ENCODE data around the gene INTS7. TPM values are rescaled to one million over a fixed set of nuclear protein-coding genes. Genes with fewer than 3 reads are reported as not detected.

Gene INTS7
- total and polyA plus RNA-seq, 7 donors = 4.4 to 13.2 (median 6.5) TPM

DNA sequence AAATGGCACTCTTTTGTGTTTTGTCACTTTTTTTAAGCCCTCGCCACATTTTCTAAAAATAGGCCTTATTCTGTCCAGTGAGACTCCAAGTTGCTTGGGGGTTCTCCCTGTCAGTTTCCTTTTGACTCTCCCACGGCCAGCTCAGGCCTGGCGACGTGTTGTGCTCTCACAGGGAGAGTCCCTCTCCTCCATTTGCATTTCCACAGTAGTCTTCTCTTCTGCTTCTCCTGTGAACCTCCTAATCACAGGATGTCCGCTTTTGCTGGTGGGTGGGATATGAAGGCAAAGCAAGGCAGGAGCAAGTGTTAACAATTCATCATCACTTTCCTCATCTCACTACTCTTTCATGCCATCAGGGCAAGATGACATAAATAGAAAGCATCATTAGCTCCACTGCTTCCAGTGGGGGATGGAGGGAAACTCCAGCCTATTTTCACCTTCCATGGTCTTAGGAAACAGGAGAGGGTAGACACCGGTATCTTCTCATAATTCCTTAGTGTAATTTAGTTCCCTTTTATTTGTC, 99.8 kb downstream of the INTS7 start:
- Histone ChIP-seq H3K27me3 (no peaks in the 10 kb centered on the region), H3K9me3 (no peaks in the 10 kb centered on the region), H3K4me1 (peaks cover 0 to 8% (median 2%) of the 10 kb centered on the region in 4 donors), H3K36me3 (no peaks in the 10 kb centered on the region), H3K4me3 (no peak overlapping the region), H3K27ac (no peak overlapping the region)
- TF ChIP-seq POLR2AphosphoS5 (IDR thresholded peaks at IDR 0.05) (no peak), EP300 (IDR thresholded peaks at IDR 0.05) (no peak), POLR2A (IDR thresholded peaks at IDR 0.05) (no peak)
- TF ChIP-seq, protein P1, sequence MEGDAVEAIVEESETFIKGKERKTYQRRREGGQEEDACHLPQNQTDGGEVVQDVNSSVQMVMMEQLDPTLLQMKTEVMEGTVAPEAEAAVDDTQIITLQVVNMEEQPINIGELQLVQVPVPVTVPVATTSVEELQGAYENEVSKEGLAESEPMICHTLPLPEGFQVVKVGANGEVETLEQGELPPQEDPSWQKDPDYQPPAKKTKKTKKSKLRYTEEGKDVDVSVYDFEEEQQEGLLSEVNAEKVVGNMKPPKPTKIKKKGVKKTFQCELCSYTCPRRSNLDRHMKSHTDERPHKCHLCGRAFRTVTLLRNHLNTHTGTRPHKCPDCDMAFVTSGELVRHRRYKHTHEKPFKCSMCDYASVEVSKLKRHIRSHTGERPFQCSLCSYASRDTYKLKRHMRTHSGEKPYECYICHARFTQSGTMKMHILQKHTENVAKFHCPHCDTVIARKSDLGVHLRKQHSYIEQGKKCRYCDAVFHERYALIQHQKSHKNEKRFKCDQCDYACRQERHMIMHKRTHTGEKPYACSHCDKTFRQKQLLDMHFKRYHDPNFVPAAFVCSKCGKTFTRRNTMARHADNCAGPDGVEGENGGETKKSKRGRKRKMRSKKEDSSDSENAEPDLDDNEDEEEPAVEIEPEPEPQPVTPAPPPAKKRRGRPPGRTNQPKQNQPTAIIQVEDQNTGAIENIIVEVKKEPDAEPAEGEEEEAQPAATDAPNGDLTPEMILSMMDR (IDR thresholded peaks at IDR 0.05) = no peak
- DNase-seq = no peak
- 59 to 81% methylated on average over 6 of the region's 6 CpGs for WGBS, 2 donors
- intact Hi-C loops (cut with DNase I) = no loop called here

DNA sequence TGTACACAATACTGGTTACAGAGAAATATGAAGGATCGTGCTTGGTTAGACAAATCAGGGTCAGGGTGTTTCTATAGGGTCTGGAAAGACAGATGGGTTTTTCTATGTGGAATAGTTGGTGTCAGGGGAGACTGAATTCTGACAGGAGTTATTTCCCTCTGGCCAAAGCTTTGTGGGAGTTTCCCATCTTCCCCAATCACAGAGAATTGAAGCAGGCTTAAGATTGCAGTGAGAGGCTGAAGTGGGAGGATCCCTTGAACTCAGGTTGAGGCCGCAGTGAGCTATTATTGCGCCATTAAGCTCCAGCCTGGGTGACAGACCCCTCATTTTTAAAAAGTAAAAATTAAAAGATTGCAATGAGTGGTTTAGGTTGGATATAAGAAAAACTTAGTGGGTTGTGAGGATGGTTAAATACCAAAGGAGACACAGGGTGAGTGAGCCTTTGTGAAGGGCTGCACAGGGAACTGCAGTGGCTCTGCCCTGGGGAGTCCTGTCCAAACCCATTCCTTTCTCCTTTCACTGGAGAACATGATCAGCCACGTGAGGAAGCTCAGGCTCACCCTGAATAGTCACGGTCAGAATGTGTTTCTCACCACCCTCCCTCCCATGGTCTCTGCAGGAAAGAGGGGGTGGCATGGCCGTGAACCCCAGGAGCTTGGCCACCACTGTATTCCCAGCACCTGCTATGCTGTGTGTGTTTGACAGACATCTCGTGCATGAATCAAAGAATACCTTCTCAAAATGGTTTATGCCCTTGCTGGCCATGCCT, 101.2 kb downstream of the INTS7 start:
- Histone ChIP-seq H3K36me3 (no peaks in the 10 kb centered on the region), H3K4me1 (peaks cover 0 to 8% (median 1%) of the 10 kb centered on the region in 4 donors), H3K27me3 (no peaks in the 10 kb centered on the region), H3K27ac (no peak overlapping the region), H3K9me3 (no peaks in the 10 kb centered on the region), H3K4me3 (no peak overlapping the region)
- TF ChIP-seq POLR2AphosphoS5 (IDR thresholded peaks at IDR 0.05) (no peak), EP300 (IDR thresholded peaks at IDR 0.05) (no peak), POLR2A (IDR thresholded peaks at IDR 0.05) (no peak)
- TF ChIP-seq, protein P1 (IDR thresholded peaks at IDR 0.05) = no peak
- WGBS, 2 donors = 74 to 83% methylated on average over 7 of the region's 7 CpGs
- intact Hi-C loops (cut with DNase I) = no loop called here
- DNase-seq = no peak

DNA sequence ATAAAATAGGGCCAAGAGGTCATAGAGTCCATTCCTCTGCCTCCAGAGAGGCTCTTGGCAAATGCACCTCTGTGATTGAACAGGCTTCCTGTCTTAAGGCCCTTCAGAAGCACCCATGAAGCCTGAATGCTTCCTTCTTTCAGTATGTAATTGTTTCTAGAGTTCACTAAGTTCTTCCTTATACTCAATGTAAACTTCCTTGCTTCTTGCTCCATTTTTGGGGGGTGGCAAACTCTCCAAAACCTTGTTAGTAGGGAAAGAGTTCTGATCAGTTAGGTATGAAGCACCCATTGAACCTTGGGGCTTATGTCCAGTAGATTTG, 102.5 kb downstream of the INTS7 start:
- H3K9me3 ChIP-seq = no peaks in the 10 kb centered on the region

DNA sequence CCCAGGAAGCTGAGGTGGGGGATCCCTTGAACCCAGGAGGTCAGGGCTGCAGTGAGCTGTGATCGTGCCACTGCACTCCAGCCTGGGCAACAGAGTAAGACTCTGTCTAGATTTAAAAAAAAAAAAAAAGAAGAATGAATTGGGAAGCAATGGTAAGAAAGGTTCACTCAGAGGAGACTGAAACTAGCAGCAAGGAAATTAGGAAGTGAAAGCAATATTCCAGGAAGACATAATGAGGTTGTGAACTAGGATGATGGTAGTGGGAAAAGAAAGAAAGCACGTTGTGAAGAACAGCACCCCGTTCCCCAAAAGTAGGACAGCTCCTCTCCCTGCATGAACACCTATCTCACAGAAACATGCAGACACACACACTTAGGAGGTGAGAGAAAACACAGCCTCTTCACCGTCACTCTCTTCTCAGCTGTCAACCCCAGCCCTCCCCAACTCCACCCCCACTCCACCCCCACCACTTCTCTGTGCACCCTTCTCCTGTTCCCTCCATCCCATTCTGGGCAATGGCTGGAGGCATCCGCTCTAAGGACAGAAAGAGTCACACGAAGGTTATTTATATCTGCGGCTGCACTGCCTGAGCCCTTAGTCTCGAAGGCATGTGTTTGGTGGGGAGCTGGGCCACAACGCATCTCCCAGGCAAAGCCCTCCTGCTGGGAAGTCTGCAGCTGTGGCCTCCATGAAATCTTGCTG, 103.0 kb downstream of the INTS7 start:
- Histone ChIP-seq H3K4me1 (no peaks in the 10 kb centered on the region), H3K9me3 (no peaks in the 10 kb centered on the region), H3K27ac (no peak overlapping the region), H3K4me3 (no peak overlapping the region), H3K27me3 (no peaks in the 10 kb centered on the region), H3K36me3 (no peaks in the 10 kb centered on the region)
- TF ChIP-seq EP300 (IDR thresholded peaks at IDR 0.05) = no peak
- no peak for TF ChIP-seq POLR2A (IDR thresholded peaks at IDR 0.05)
- TF ChIP-seq, protein P1 (IDR thresholded peaks at IDR 0.05) = no peak
- no peak for TF ChIP-seq POLR2AphosphoS5 (IDR thresholded peaks at IDR 0.05)
- no peak for DNase-seq
- intact Hi-C loops (cut with DNase I) = no loop called here
- 83 to 91% methylated on average over 9 of the region's 9 CpGs for WGBS, 2 donors

More for the DNA sequence above, 102.5 kb downstream of the INTS7 start:
- Histone ChIP-seq H3K36me3 (no peaks in the 10 kb centered on the region), H3K27me3 (no peaks in the 10 kb centered on the region), H3K27ac (no peak overlapping the region), H3K4me1 (no peaks in the 10 kb centered on the region), H3K4me3 (no peak overlapping the region)
- no peak for DNase-seq
- intact Hi-C loops (cut with DNase I) = no loop called here
- TF ChIP-seq POLR2A (IDR thresholded peaks at IDR 0.05) = no peak
- no peak for TF ChIP-seq POLR2AphosphoS5 (IDR thresholded peaks at IDR 0.05)
- TF ChIP-seq, protein P1 (IDR thresholded peaks at IDR 0.05) = no peak
- no peak for TF ChIP-seq EP300 (IDR thresholded peaks at IDR 0.05)

All from sigmoid colon (tissue), 7 donors.